Central memory CD4-positive, alpha-beta T cell (primary cell): ENCODE results near the gene CELSR1.
"Not testable (repeated sequence)": the region's sequence is repeated elsewhere in the genome, so short reads cannot be mapped to it uniquely, and the experiment has no call there.

Experiments used
- DNase-seq: peaks from one replicate; pipeline ENCODE4 v3.0.0; 2022

Gene CELSR1

GRCh38 chr22:46532416-46532815 lies 5.0 kb downstream of the CELSR1 start:
- DNase-seq, result no peak

- no peak for DNase-seq
Measured at GRCh38 chr22:46531581-46532175, 5.7 kb downstream of the CELSR1 start.

DNA sequence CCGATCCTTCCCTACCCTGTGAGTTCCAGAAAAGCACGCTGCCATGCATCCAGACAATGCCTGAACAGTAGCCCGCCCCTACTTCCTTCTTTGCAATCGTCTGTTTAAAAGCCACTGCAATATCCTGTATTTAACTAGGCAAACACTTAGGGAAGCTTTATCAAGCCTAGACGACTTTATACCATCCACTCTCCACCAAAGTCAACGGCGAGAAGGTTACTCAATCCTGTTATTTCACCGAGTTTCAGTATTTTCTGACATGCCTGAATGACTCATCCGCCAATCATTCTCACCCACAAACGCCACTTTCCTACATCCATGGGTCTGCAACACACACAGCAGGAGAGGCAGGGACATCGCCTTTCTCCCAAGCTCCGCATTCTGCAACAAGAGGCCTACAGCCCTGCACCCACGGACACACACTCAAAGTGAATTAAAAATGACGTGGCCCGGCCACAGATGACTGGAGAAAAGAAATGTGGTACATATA lies 9.3 kb downstream of the CELSR1 start:
- DNase-seq, result no peak

- no peak for DNase-seq
Measured at GRCh38 chr22:46526244-46526839, 11.1 kb downstream of the CELSR1 start.

DNA sequence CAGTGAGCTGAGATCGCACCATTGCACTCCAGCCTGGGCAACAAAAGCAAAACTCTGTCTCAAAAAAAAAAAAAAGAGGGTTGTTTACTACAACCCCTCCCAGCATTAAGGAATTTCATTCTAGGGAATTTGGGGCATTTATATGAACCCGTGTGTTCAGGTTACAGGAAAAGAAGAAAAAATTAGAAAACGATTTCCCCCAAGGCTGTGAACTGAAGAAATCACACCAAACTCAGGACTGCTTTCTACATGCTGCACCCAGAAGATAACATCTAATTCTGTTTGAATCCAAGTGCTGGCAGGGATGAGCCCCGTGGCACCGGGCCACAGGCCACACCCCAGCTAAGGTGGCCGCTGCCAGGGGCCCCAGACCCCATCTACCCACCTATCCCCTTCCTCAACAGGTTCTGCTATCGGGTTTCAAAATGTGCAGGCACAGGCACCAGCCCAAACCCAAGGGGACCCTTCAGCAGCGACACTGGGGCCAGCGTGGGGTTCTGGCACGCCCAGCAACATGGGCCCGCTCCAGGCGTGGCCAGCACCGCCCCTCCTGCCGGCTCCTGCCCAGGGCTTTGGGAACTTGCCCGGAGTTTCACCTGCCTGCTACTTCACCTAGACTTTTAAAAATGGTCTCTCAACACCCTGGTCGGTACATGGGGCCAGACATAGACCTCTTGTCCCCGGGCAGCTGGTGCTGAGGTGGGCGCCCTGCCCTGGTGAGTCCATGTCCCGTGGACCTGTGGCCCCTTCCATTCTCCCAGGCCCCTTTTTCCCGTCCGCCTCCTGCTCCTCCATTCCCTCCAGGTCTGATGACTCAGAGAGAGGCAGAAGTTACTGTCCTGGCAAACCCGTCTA lies 11.8 kb downstream of the CELSR1 start:
- no peak for DNase-seq

DNA sequence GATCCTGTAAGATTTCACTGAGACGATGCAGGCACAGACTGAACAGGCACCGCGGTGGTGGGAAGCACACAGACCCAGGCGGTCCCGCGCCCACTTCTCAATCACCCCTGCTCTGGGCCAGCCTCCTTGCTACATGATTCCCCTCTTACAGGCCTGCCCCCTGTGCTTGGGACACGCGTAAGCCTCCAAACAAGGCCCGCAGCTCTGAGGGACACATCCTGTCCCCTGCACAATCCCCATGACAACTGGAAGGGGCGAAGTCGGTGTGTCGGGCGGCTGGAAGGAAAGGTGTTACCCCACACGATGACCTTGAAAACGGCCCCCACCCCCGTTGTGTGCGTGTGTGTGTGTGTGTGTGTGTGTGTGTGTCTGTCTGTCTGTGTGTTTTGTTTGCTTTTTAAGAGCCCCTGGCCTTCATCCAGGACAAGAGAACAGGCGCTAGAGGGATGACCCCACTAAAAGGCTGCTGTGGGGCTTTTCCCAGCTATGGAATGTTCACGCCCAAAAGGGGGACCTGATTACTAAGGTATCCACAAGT lies 13.1 kb downstream of the CELSR1 start:
- DNase-seq, result no peak

DNA sequence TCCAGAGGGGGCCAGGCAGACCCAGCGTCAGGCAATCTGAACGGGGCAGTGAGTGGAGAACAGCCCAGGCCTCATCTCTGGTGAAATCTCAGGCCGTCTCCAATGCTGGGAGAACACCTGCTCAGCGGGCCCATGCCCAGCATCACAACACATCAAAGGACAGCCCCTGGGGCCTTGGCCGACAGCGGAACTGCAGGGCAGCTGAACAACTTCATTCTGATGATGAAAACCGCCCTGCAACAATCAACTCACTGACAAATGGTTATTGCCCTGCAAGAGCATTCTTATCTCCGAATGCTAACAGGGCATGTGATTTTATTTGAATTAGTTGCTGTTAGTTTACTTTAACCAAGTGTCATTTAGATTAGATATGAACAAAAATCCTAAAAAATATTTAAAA lies 14.6 kb downstream of the CELSR1 start:
- no peak for DNase-seq

GRCh38 chr22:46521994-46522393 lies 15.4 kb downstream of the CELSR1 start:
- DNase-seq, result no peak

DNA sequence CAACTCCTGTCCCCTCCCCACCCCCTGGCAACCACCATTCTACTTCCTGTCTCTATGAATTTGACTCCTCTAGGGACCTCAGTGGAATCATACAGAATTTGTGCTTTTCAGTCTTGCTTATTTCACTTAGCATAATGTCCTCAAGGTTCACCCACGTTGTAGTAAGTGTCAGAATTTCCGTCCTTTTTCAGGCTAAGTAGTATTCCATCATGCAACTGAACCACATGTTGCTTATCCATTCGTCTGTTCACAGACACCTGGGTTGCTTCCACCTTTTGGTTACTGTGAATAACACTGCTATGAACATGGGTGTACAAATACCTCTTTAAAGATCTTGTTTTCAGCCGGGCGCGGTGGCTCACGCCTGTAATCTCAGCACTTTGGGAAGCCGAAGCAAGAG lies 16.5 kb downstream of the CELSR1 start:
- DNase-seq, result no peak

GRCh38 chr22:46519377-46519776 lies 18.0 kb downstream of the CELSR1 start:
- no peak for DNase-seq

- DNase-seq, result no peak
Measured at GRCh38 chr22:46518542-46519325, 18.7 kb downstream of the CELSR1 start.

DNA sequence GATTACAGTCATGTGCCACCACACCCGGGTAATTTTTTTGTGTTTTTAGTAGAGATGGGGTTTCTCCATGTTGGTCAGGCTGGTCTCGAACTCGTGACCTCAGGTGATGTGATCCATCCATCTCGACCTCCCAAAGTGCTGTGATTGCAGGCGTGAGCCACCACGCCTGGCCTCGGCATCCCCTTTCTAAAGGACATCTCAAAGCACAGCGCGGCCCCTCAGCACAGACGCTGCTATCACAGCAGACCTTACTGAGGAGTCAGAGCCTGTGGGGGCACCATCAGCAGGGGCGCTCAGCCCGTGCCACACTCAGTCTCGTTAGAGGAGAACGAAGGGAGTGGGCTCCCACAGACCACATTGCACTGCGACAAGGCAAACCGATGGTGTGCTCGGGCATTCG lies 19.4 kb downstream of the CELSR1 start:
- no peak for DNase-seq

DNA sequence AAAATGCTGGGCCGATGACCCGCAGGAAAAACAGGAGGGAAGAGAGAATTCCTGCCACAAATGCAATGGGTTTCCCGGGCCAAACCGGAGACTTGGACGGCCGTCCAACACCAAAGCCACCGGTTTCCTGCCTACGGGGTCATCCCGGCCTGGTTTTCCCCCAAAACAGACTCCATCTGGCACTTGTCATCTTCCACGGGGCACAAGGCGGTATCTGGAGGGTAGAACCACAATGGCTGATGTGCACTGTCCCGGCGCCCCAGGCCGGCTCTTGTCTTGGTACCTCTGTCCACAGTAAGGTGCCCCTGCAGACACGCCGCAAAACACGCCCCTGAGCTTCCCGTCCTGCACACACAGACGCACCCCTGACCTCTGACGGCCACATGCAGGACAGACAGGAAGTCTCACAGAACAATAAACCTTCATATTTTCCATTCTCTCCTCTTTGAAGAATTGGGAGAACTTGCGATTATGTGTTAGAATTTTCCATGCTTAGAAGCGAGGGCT lies 20.1 kb downstream of the CELSR1 start:
- no peak for DNase-seq

- DNase-seq, result no peak
Measured at GRCh38 chr22:46516638-46517037, 20.8 kb downstream of the CELSR1 start.

DNA sequence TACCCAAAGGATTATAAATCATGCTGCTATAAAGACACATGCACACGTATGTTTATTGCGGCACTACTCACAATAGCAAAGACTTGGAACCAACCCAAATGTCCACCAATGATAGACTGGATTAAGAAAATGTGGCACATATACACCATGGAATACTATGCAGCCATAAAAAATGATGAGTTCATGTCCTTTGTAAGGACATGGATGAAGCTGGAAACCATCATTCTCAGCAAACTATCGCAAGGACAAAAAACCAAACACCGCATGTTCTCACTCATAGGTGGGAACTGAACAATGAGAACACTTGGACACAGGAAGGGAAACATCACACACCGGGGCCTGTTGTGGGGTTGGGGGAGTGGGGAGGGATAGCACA lies 21.3 kb downstream of the CELSR1 start:
- DNase-seq, result not testable (repeated sequence)

- DNase-seq, result no peak
Measured at GRCh38 chr22:46515208-46516111, 22.0 kb downstream of the CELSR1 start.

DNA sequence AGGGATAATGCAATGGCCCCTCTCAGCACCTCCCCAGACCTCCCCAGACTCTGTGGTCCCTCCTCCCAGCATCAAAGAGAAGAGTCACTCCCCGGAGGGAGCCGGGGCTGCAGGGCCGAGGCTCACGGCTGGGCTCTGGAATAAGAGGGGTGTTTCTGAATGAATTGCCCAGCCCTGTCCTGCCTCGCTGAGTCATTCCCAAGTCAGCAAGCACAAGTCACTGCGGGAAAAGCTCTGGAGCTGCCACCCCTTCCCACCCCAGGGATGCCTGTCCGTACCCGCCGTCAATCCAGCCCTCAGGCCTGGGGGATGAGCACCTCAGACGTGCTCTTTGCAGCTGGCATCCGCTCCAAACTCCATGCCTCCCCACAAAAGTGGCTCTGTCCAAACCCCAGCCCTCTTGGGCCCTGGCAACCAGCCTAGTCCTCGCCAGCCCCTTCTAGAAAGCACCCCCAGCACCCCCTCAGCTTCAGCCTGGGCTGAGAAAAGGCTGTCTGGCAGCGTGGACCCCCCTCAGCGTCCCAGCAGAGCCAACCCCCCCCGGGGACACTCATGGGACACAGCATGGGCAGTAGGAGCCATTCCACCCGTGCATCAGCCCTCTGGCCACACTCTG lies 22.7 kb downstream of the CELSR1 start:
- no peak for DNase-seq

GRCh38 chr22:46513908-46514550 lies 23.4 kb downstream of the CELSR1 start:
- no peak for DNase-seq

- DNase-seq, result no peak
Measured at GRCh38 chr22:46512683-46513082, 24.7 kb downstream of the CELSR1 start.

DNA sequence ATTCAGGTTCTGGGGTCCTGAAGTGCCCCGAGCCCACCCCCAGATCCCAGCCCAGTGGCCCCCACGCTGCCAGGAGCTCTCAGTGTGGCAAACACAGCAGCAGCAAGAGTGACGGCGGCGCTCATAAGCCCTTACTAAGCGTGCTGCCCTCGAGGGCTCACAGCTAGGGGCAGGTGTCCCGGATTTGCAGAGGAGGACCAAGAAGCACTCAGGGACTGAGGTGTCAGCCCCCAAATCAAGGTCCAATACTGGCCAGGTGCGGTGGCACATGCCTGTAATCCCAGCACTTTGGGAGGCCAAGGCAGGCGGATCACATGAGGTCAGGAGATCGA lies 25.4 kb downstream of the CELSR1 start:
- no peak for DNase-seq
